Activated CD8-positive, alpha-beta memory T cell treated with anti-CD3 and anti-CD28 coated beads for 1 hour (primary cell): ENCODE data around the gene CAMKMT.

Experiments used
- DNase-seq, 2 donors: peaks; one replicate each; pipeline ENCODE4 v3.0.0-alpha.2; 2020; ENCODE audit warnings: low read depth in 1 of 2; ENCODE audit errors: extremely low read depth in 1 of 2

CAMKMT gene

DNA sequence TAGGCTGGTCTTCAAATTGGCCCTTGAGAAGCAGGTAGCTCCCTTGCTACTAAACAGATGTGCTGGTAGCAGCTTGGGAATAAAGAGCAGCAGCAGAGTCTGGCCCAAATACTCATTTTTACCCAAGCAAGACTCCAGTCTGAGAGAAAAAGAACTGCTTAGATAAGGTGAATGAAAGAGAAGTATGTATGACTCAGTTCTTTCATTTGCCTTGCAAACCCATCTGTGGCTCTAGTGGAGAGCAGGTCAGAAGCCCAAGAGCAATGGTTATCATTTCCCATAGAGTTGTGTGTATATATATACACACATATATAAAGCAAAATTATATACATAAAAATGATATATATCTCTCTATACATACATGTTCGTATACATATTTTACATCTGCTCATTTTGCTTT, 80.3 kb downstream of the CAMKMT start:
- DNase-seq: no peak

GRCh38 chr2:44443517-44443916, 81.8 kb downstream of the CAMKMT start:
- no peak for DNase-seq

- no peak for DNase-seq
Observed at GRCh38 chr2:44444881-44445280, 83.1 kb downstream of the CAMKMT start.

DNA sequence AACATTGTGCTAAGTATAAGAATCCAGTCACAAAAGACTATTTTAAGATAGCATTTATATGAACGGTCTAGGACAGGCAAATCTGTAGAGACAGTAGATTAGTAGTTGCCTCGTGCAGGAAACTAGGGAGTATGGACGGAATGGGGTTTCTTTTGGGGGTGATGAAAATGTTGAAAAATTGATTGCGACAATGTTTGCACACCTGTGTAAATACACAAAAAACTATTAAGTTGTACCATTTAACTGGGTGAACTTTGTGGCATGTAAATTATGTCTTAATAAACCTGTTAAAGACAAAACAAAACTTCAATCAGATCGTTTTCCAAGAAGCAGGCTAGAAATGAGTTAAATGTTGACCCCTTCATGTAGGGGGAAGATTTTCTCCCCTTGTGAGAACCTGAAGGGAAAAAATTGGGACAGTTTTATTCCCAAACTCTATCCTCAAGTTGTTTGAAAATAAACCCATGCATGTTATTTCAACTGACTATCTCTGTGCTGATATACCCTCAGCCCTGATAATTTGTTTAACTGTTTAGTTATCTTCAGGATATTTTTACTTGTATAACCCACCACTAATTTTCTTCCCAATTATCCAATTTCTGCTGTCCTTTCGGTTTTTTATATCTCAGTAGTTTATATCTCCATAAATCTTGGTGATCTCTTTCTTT, 87.2 kb downstream of the CAMKMT start:
- DNase-seq: no peak

GRCh38 chr2:44450082-44450481, 88.3 kb downstream of the CAMKMT start:
- DNase-seq: no peak

- DNase-seq: no peak
Observed at GRCh38 chr2:44450806-44451205, 89.1 kb downstream of the CAMKMT start.

- DNase-seq: no peak
Observed at GRCh38 chr2:44452069-44452583, 90.4 kb downstream of the CAMKMT start.

DNA sequence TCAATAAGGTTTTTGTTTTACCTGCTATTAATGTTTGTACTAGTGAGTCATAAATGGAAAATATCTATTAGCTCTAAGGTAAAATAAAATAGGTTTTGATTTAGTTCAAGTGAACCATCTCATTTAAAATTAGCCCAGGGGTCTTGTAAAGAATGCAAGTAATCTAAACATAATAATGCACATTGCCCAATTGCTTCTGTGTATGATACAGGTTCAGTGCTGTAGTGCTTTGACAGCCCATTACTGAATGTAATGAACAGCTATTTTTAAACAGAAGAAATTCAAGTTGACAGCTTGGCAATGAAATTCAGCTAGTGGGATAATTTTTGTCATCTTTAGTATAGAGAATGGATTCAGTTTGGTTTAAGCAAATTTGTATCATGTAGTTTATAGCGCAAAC, 91.5 kb downstream of the CAMKMT start:
- no peak for DNase-seq

DNA sequence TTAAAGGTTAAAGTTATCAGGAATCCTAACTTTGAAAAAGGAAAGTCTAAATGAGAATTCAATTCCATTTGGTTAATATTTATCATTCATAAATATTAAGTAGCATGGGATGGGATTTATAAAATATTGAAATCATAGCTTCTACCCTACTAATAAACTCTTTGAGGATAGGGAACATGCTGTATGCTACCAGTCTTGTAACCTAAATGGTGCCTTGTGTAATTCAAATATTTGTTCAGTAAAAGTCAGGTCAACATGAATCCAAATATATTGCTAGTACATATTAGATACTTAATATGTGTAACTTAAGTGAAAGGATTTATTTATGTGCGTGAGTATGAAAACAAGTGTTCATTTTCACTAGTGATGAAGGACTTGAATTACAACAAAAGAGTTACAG, 94.1 kb downstream of the CAMKMT start:
- no peak for DNase-seq

DNA sequence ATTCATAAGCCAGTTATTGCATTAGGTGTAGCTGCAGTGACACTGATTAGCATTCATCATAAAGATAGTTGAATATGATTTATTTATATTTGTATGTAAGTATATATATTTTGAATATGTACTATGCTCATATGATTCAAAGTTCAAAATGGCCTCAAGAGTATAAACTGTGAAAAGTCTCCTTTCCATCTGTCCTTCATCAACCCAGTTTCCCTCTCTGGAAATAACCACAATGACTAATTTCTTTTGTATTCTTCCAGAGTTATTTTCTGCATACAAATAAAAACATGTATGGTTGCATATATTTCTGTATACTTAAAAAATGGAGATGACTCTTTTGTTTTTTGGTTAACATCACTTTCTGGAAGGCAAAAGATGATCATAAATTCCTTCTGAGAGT, 95.2 kb downstream of the CAMKMT start:
- DNase-seq: no peak

- DNase-seq: no peak
Observed at GRCh38 chr2:44459739-44460138, 98.0 kb downstream of the CAMKMT start.

DNA sequence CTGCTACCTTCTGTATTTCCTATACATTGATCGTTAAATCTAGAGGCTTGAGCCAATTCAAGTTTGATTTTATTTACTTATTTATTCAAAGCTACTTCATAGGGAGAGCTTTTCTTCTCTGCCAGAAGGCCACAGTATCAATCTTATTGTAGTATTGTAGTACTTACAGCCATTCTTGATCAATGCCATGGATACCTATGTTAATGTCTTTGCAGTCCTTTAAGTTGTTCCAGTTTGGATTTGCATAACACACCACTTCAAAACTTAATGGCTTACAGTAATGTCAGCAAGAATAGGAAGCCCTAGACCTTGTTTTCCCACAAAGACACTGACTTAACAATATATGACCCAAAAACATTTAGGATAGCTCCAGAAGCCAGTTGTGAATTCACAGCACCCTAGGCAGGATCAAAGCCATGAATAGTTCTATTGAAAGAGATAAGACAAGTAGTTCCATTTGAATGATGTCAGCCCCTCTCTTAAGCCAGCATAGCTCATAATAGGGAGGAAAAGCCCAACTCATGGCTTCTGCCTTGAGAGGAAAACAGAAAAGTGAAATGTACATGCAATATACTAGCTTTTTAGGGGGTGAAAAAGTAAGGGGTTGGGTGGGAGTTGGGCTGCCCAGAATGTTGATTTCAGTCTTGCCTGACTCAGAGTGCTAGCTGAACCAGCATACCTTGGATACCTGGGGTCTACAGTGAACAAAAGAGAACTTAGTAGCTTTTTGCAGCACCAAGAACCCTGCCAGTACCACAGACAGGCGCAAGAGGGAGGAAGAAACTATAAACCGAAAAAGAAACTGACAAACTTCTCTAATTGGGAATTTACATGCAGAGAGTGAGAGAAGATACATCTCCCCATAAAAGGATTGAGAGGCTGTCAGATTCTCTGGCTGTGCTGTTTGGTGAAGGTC, 101.4 kb downstream of the CAMKMT start:
- DNase-seq: no peak

- no peak for DNase-seq
Observed at GRCh38 chr2:44464437-44464836, 102.7 kb downstream of the CAMKMT start.

- no peak for DNase-seq
Observed at GRCh38 chr2:44470151-44470550, 108.4 kb downstream of the CAMKMT start.

DNA sequence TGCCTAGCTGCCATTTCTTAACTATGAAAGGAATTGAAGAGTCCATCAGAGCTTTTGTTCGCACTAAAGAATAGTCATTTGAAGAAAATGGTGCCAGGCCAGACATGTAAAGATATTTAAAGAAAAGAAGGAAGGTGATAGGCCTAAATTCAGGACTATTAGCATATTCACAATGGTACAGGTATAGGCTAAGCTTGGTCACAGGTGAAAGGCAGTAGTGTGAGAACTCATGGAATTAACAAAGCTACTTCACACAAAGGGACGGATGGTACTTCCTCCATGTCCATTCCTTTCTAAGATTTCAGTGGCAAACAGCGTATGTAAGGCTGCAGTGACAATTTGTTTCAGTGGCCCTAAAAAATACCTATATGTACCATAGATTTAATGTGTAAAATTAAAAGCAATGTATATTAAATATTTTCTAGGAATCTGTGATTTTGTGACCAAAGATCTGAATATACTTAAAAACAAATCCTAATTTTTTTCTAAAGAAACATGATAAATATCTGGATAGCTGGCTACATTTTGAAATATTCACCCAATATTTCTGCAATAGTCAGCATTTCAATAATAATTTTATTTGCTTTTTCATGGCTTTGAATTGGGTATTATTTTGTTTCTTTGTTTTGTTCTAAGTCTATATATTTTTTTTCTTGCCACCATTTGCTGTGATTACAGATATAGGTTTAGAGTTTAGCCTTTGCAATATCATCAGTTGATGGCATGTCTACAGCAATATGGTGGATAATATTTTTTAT, 116.1 kb downstream of the CAMKMT start:
- DNase-seq: no peak

DNA sequence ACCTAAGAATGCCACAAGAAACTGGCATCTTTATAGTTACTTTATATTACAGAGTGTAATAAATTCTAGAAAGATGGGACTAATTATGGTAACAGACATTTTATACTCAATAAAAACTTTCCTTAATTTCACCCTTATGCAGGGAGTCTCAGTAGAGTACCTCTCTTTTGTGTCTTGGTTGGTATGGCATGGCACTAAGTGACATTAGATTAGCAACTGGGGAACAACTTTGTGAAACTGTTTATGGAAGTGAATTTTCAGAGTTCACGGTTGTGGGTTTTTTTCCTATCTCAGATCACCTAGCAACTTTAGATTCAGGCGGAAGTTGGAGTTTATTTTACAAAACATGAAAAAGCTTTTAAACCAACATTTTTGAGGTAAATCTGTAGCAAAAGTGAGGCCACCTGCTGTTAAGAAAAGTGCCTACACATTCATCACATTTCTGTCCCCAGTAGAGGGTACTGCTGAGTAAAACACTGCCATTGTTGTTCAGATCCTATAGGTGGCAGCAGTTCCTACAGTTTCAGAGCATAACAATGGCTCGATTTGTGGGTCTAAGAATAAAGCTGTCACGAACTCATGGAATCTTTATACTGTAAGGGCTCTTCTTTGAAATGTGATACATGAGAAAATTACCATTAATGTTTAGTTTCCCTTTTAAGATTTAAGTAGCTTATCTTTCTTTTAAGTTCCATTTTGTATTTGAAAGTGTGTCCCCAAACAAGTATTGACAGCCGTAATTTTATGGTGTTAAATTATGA, 117.6 kb downstream of the CAMKMT start:
- peak; percentile 1 to 5 for DNase-seq

DNA sequence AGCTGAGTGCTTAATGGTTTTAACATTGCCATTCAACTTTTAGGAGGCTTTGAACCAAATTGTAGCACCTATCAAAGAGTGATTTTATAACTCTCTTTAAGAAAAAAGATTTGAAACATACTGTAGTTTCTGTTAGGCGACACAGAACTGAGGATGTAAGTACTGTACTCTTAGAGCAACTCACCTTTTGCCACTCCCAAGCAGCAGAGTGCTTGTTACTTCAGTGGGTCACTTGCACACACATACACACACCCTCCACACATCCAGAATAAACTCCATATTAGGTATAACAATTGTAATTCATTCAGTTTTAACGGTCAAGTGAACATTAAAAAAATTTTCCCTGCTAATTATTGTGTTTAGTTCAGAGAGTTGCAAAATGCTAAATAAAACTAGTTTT, 118.3 kb downstream of the CAMKMT start:
- no peak for DNase-seq

DNA sequence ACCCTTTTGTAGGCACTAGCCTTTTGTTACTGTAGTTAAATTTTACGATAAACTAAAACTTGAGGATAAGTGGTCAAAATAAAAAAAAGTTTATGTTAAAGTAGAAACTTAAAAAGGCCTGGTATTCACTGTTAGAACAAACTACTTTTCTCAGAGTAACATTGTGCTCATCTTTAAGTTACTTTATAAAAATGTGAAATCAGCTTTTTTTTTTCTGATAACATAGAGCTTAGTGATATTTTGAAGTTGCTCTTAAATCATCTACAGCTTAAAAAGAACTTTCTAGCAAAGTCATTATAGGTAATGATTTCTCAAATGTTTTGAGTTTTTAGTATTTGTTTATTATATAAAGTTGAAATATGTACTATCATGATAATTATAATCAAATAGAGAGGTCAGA, 125.3 kb downstream of the CAMKMT start:
- DNase-seq: no peak

- DNase-seq: no peak
Observed at GRCh38 chr2:44490726-44491125, 129.0 kb downstream of the CAMKMT start.

GRCh38 chr2:44494006-44494405, 132.3 kb downstream of the CAMKMT start:
- no peak for DNase-seq

GRCh38 chr2:44495035-44495434, 133.3 kb downstream of the CAMKMT start:
- no peak for DNase-seq
